Amniotic stem cell (primary cell): Measurements from ENCODE around the gene CAMK1G.

Experiments
- DNase-seq: peaks from one replicate; lab custom pipeline; 2025; lab: John Stamatoyannopoulos, UW

CAMK1G gene

DNA sequence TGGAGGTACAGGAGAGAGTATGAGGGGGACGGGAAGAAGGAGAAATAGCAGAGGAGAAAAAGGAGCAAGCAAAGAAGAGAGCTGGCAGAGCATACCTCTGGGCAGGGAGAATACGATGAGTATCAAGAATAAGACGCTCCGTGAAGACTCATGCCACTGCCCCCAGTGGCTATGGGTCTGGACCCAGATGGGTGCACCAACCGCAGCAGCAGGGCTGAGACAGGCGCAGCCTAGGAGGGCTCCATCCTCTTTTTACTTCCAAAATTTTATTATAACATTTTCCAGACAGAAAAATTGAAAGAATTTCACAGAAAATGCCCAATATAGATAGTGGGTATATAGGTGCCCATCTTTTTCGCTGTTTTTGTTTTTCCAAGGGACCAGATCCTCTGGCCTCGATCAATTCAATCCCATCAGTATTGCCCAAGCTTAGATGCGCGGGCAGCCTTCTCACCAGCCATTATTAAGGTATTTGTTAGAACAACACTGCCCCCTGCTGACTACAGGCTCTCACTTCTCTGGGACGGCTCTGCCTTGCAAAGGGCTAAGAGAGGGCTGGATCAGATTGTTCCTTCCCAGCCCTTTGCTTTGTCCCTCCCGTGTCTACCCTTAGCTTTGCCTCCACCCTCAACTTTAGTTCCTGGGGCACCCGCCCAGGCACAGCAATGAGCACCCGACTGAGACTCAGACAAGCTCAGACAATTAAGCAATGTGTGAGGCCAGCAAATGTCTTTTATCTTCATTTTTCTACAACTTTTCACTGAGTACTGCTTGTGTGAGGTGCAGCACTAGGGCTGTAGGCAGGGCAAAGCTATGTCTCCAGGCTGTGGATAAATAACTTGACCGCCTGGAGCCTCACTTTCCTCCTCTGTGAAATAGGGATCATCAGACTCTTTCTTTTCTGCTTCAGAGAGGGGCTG is 17.5 kb upstream of the CAMK1G start:
- peak; percentile 78 for DNase-seq

DNA sequence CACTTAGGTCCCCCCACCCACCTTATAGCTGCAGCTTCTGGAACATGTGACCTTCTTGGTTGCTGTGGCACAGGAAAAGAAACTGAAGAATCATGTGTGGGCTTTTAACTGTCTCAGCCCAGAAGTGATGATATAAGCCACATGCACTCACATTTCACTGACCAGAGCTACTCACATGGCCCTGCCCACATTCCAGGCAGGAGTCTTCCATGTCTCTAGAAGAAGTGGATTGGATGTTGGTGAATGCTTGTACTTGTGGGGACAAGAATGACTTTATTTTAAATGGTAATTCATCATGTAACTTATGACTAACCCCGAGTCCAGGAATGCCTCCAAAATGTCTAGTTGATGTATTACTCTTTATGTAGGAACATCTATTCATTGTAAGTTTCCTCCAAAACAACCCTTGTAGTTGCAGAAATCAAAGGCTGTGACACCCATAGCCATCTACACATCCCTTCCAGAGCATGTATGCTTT is 15.8 kb upstream of the CAMK1G start:
- DNase-seq, result no peak

DNA sequence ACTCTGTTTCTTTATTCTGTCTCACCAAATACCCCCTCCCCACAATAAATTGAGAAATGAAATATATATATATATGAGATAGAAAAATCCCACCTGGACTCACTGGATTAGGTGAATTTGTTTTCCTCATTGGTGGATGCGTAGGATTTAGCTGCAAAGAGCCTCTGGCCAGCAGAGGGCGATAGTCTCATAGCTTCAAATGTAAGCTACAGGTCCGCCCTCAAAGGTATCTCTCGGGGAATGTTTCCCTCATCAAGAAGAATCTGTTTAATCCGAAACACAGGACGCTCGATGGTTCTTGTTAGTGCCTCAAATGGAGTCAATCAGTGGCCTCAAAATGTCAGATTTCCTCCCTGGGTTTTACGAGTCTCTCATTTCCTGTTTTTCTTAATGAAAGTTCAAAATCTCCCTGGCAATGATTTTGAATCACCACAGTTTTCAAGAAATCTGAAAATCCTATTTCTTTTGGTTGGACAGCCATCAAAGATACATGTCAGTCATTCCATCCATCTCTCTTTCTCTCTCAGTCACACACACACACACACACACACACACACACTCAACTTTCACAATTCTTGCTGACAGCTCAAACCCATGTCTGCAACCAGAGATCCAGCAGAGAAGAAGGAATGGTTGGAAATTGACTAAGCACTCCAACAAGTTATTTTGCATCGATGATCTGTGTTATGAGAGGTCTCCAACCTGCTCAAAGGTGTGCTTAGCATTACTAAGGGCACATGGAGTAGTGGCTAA is 13.9 kb upstream of the CAMK1G start:
- DNase-seq, result peak; percentile 79

DNA sequence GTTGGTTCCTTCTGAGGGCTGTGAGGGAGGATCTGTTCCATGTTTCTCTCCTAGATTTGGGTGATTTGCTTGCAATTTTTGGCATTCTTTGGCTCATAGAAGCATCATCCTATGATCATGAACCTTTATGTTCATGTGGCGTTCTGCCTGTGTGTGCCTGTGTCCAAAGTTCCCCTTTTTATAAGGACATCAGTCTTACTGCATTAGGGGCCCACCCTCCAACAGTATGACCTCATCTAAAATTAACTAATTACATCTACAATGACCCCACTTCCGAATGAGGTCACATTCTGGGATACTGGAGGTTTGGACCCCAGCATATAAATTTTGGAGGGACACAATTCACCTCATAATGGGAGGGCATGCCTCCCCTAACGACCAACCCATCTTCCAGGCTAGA is 12.8 kb upstream of the CAMK1G start:
- DNase-seq, result no peak

DNA sequence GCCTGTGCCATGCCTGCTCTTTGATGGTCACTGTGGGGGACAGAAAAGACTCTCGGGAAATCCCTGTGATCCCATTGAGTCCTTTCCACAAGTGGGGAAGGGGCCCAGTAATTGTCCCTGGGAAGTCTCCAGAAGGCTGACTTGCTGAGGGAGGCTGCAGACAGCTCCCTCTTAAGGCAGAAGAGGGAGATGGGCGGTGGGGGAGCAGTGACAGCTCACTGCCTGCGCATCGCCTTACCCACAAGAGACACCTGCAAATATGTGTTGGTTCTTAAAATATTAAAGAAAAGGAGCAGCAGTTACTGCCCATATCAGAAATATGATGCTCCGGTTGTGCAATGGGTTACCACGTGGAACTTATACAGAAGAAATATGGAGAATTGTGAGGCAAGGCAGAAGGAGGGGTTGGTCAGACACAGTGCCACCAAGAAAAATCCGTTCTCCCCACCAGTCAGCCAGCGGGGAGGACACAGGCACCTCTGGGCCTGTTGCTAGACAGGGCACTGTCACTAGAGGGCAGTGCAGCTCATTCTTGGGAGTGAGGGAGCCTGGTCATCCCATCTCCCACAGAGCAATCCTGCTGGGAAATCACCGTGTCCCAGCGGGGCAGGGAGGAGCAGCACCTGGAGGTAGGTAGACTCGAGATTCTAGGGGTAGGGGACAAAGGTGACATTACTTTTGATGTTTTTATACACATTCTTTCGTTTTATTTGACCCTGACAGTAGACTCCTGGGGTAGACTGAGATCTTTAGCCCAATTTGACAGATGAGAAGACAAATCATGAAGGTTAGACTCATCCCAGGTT is 6.9 kb upstream of the CAMK1G start:
- no peak for DNase-seq

DNA sequence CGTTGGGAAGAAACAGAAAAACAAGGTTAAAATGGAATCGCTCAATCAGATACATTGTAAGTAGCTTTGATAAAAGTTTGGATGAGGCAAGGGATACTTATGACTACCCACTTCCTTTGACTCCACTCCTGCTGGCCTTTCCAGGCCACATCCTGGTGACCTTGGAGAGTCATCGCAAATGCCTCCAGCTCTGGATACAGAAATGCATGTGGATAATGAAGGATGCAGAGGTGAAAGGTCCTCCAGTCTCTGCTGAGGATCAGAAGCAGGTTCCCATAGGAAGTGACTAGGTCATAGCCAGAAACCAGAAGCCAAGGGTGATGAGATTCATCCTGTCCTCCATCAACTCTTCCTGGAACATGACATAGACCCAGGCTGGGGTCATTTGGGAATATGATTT is 6.2 kb upstream of the CAMK1G start:
- DNase-seq, result no peak

DNA sequence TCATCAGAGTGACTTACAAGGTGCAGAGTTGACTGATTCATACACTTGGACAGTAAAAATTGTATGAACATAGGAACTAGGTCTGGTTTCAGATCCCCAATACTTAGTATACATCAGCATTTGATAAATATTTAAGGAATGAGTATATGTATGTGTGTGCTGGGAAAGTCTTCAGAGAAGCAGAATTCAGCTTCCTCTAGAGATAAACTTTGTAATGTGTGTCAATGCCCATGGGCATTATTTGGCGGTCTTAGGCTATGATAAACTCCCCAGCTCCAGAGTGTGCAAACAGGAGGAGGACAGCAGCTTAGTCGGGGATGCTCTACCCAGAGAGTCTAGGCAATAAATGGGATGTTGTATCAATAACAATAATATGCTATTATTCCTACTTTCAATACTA is 2.9 kb upstream of the CAMK1G start:
- no peak for DNase-seq

DNA sequence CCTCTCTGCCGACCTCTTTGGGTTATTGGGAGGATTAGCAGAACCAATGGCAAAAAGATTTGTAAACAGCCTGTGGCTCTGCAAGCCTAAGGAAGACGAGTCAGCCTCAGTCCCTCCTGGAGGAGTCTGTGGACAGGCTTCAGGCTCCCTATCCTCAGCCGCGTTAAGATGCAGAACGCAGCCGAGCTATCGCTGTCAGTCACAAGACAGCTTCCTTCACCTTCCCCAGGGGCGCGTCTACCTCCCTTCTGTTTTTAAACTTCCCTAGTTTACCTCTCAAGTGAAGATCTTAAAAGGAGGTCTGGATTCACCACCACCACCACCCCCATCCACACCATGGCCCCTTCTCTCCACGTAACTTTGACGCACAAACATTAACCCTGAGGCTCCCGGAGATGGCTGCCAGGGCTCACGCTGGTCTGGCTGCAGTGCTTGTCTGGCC is 738 bp downstream of the CAMK1G start:
- DNase-seq, result no peak

DNA sequence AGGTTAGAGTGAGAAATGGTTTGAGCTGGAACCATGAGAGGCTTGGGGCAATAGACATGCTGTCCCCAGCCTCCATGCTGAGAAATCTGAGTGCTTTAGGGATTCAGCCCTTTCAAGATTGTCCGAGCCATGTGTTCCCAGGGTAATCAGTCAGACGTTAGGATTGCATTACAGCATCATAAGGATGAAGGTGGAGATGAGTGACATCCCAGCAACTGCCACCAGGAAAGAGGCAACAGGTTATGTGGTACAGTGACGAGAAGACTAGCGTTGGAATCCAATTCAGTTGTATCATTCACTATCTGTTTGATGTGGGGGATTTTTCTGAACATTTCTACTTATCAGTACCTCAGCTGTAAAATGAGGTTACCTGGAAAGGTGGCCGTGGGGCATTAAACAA is 1.7 kb downstream of the CAMK1G start:
- DNase-seq, result no peak

DNA sequence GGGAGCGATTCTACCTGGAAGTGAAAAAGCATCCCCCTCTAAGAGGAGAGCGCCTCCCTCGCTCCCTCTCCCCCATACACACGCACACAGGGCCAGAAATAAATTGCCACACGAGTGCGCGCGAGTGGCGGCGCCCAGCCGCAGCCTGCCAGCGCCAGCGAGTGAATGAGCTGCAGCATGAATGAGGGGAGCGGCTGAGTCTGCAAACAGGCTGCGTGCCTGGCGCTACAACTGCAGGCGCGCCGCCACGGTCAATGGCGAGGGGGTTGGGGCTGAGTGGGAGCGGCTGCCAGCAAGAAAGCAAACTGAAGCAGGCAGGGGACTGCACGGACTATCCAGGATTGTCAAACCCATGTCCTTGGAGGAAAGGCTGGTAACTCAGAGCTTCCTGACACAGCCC is 2.2 kb downstream of the CAMK1G start:
- no peak for DNase-seq

DNA sequence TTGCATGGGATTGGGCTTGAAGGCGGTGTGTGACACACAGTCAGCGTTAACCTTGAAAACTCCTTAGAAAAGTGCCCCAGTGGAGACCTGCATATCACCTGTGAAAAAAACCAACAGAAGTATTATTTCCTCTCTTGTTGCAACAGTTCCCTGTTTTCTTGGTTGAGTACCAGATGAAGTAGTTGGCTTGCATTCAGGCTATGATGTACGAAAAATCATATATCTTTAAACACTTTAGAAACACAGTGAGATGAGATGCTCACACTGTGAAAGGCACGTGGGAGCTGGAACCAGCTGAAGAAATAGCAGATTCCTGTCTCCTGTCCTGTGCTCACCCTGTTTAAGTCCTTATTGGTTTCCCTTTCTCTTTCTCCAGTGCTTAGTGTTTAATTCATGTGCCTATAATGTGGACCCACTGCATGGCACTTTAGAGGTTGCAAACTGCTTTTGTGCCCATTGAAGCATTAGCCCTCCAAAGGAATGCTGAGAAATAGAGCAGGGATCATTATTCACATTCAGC is 2.8 kb downstream of the CAMK1G start:
- no peak for DNase-seq

DNA sequence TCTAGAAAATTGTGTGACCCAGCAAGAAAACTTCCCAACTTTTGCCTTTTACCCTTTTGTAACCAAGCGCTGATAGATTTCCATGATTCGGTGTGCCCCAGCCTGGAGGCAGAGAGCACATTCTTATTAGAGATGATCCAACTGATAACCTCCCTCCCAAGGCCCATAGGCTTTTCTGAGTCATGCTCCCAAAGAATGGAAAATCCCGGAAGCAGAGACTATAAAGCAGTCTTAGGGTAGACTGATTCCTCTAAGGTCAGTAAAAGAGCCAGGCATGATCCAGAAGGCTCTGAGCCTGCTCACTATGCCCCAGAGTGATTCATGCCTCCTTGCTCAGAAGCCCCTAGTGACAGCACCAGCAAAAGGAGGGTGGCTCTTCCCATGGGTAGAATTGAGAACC is 4.3 kb downstream of the CAMK1G start:
- no peak for DNase-seq

DNA sequence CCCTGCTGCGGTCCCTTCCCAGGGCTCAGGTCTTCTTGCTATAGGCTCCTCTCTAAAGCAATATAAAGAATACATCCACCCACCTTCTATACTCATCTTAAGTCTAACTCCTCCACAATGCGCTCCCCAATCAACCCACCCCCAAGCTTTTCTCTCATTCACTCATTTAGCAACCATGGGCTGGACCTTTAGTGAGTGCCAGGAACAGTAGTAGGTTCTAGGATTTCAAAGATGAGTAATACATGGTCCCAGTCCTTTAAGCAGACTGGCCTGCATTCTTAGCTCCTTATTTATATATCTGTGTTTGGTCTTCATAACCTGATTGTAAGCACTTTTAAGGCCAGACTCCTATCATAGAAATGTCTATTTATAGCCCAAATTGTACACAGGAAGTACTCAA is 5.9 kb downstream of the CAMK1G start:
- DNase-seq, result no peak

DNA sequence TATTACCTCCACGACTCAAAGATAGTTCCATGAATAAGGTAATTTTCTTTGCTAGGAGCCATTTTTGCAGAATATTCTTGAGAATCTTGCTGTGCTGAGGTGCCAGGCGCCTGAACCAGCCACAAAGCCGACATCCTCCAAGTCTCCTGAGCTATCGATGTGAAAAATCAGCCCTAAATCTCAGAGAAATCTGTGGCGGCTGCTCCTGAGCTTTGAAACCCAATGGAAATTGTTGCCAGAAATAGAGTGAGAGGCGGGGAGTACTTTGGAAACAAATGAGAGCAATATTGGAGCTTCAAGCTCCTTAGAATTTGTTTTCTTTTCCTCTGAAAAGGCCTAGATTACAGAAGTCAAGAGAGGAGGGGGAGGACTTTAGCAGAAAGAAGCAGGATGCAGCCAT is 6.3 kb downstream of the CAMK1G start:
- DNase-seq, result no peak

DNA sequence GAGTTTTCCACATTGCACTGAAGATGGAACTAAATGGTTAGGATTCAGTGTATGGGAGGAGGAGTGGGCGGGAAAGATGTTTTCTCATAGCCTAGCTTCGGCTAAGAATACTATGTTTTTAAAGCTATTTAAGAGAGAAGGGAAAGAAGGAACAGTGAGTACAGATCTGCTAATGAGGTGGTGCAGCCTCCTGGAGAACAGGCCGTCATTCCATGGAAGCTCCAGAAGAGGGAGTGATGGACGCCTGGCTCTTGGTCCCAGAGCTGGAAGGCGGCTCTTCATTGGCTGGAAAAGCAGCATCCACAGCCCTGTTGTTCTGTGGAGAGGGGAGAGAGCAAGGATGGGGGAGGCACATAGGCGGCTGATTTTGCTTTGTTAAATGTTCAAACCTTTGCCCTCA is 6.9 kb downstream of the CAMK1G start:
- no peak for DNase-seq

DNA sequence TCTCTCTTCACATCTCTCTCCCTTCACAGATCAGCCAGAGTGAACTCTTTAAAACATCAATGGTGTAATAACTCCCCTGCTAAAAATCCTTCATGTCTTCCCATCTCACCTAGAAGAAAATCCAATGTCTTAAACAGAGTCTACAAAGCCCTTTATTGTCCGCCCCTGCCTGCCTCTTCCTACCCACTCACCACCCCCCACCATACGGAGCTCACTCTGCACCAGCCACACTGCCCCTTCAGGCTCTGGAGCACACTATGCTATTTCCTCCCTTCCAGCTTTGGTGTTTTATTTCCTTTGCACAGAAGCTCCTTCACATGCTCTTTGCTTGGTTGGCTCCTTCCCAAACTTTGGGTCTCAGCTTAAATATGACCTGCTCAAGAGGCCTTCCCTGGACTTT is 10.2 kb downstream of the CAMK1G start:
- no peak for DNase-seq

DNA sequence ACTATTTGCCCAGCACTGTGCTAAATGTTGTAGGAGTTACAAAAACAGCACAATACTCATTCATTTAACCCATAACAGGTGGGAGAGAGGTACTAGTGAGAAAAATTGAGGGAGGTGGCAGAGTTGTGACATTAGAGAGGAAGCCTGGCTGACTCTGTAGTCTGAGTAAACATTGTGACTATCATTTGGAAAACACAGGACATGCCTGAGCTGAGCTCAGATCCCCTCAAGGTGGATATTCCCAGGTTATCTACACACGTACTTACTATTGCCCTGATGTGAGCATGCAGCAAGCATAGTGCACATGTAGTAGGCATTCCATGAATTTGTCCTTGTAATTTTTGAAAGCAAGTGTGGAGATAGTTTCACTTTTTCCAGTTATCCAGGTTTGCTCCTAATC is 10.9 kb downstream of the CAMK1G start:
- DNase-seq, result no peak

DNA sequence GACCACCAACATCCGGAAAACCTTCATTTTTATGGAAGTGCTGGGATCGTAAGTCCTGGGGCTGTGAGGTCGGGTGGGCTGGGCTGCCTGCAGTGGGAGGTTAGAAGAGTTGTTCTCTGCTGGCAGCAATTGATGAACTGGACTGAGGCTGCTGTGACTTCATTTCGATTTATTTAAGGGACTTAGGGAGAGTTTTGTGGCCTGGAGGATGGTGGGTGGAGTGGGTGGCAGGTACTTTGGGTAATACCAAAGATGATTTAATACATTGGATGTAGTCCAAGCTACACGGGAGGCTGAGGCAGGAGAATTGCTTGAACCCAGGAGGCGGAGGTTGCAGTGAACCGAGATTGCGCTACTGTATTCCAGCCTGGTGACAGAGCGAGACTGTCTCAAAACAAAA is 11.5 kb downstream of the CAMK1G start:
- no peak for DNase-seq

DNA sequence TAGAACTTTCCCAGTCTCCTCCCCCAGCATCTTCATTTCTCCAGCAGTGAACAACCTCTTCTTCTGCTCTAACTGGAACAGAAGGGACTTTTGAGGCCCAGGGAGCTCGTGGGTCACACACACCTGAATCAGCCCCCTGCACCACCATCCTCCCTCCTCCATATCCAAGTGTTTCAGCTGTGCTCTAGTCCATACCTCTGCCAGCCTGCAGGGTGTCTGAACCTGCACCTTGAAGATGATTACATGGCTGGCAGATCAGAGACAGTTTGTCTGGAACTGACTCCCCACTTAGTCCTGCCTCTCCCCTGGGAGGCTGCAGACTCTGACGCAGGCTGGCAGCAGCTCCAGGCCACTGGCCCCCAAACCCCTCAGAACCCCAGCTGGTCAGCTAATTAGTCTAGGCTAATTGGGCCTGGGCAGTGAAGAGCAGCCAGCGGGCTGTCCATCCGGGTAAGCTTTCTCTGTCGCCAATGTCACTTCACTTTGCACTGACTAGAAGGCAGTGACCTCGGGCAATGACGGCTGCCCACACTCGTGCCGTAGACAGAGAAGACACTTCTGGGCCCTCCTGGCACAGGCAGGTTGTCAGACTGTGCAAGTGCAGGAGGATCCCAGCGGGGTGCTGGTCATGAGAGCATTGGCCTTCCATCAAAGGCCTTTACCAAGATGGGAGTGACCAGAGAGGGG is 12.2 kb downstream of the CAMK1G start:
- DNase-seq, result no peak

DNA sequence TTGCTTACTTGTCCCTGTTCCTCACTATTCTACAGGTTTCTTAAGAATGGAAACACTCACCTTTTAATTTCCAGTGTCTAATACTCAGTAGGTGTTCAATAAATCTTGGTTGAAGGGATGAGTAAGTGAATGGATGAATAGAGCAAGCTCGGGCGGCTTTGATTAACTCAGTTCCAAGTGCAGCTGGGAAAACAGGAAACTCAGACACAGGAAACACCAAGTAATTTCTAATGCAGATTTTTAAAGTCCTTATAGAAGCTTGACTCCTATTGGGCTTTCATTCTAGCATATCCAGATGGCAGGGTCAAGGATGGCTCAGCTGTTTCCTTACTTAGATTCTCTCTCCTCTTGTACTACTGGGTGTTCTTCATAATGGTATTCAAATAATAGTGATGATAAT is 14.0 kb downstream of the CAMK1G start:
- no peak for DNase-seq

DNA sequence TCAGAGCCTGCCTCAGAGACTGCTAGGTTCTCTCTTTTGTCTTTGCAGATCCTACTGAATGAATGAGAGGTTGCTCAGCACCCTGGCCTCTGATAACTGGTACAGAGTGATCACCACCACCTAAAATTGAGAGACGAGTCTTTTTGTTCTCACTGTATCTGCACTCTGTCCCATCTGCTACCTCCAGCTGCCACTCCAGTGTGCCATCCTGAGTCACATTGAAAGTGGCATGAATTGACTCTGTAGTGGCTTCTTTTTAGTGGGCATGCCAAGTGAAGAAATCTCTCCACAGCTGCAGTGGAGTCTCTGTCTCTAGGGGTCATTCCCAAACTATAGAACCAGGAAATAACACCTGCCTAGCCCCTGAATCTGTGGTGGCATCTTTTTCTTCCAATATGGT is 14.7 kb downstream of the CAMK1G start:
- no peak for DNase-seq

DNA sequence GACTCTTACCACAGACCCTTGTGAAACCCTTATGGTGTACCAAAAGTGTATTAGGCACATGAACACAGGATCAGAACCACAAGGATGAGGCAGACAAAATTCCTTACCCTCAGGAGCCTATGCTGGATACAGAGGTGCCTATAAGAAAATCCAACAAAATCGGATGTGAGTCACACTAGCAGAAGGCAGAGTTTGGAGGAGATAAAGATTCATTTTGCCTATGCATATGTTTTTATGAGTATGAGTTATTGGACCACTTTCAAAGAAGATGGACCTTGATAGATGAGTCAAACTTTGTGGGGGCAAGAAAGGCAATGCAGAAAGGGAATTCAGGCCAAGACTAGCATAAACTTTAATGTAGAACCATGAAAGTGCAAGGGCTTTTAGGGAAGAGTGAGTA is 17.0 kb downstream of the CAMK1G start:
- no peak for DNase-seq
